SK-N-SH treated with all-trans-retinoic acid at 6 μM for 48 hours (cell line): ENCODE measurements around the gene MAP9.

Experiments
- ARNTL ChIP-seq: fragments of 450-650 bp; formaldehyde crosslinking; IDR thresholded peaks from 2 replicates; pipeline ENCODE4 v1.5.0; 2020; ENCODE audit warnings: low read depth, mild to moderate bottlenecking, moderate library complexity, borderline replicate concordance
- ESRRG ChIP-seq: fragments of 250-450 bp; sonication (Bioruptor Pico); IDR thresholded peaks from 2 replicates; pipeline ENCODE4 v1.6.1; 2021; ENCODE audit warnings: mild to moderate bottlenecking
- RARB ChIP-seq: fragments of 250-450 bp; sonication (Bioruptor Pico); IDR thresholded peaks from 2 replicates; pipeline ENCODE4 v1.8.0; 2021; ENCODE audit warnings: mild to moderate bottlenecking, moderate library complexity
- TCF4 ChIP-seq: fragments of 250-450 bp; sonication (Bioruptor Pico); IDR thresholded peaks from 2 replicates; pipeline ENCODE4 v1.8.0; 2021; ENCODE audit warnings: mild to moderate bottlenecking, moderate library complexity, borderline replicate concordance
- ZNF565 ChIP-seq: fragments of 450-650 bp; formaldehyde crosslinking; conservative IDR thresholded peaks from 2 replicates; pipeline ENCODE4 v1.5.0; 2020; ENCODE audit warnings: low read depth, mild to moderate bottlenecking, moderate library complexity
- ZNF70 ChIP-seq: fragments of 450-650 bp; formaldehyde crosslinking; IDR thresholded peaks from 2 replicates; pipeline ENCODE4 v1.5.0; 2020; ENCODE audit warnings: mild to moderate bottlenecking, moderate library complexity
- TF ChIP-seq, protein P1 (sequence below): fragments of 250-450 bp; sonication (Bioruptor Pico); IDR thresholded peaks from 2 replicates; pipeline ENCODE4 v1.5.0; 2020; ENCODE audit warnings: mild to moderate bottlenecking, moderate library complexity
- TF ChIP-seq, protein P2 (sequence below): fragments of 250-450 bp; sonication (Bioruptor Pico); IDR thresholded peaks from 2 replicates; pipeline ENCODE4 v1.5.1; 2020; ENCODE audit warnings: low read depth, mild to moderate bottlenecking, moderate library complexity
- TF ChIP-seq, protein P3 (sequence below): fragments of 250-450 bp; sonication (Bioruptor Pico); IDR thresholded peaks from 2 replicates; pipeline ENCODE4 v1.8.0; 2020; ENCODE audit warnings: mild to moderate bottlenecking, moderate library complexity, borderline replicate concordance
- TF ChIP-seq, protein P4 (sequence below): fragments of 250-450 bp; sonication (Bioruptor Pico); IDR thresholded peaks from 2 replicates; pipeline ENCODE4 v1.8.0; 2021; ENCODE audit warnings: low read depth, mild to moderate bottlenecking, moderate library complexity, borderline replicate concordance

DNA sequence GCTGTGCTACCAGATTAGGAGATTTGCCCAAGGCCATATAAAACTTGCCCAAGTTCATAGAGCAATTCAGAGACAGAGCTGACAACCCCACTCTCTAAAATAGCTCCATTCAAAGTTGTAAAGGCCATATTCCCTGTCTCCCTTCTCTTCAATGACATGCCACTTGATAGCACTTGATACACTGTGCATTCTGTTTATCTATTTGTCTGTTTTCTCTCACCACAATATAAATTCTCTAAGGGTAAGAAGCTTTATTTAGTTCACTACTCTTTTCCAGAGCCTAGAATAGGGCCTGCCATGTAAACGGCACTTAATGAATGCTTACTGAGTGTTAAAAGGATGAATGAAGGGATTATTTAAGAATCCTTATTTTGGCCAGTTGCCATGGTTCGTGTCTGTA, 24.1 kb upstream of the MAP9 start:
- no peak for TF ChIP-seq ZNF565
- no peak for TF ChIP-seq ESRRG
- TF ChIP-seq, protein P1, sequence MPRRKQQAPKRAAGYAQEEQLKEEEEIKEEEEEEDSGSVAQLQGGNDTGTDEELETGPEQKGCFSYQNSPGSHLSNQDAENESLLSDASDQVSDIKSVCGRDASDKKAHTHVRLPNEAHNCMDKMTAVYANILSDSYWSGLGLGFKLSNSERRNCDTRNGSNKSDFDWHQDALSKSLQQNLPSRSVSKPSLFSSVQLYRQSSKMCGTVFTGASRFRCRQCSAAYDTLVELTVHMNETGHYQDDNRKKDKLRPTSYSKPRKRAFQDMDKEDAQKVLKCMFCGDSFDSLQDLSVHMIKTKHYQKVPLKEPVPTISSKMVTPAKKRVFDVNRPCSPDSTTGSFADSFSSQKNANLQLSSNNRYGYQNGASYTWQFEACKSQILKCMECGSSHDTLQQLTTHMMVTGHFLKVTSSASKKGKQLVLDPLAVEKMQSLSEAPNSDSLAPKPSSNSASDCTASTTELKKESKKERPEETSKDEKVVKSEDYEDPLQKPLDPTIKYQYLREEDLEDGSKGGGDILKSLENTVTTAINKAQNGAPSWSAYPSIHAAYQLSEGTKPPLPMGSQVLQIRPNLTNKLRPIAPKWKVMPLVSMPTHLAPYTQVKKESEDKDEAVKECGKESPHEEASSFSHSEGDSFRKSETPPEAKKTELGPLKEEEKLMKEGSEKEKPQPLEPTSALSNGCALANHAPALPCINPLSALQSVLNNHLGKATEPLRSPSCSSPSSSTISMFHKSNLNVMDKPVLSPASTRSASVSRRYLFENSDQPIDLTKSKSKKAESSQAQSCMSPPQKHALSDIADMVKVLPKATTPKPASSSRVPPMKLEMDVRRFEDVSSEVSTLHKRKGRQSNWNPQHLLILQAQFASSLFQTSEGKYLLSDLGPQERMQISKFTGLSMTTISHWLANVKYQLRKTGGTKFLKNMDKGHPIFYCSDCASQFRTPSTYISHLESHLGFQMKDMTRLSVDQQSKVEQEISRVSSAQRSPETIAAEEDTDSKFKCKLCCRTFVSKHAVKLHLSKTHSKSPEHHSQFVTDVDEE (CRISPR knock-in tag), result no peak
- TF ChIP-seq TCF4, result no peak
- no peak for TF ChIP-seq ZNF70 (CRISPR knock-in tag)
- TF ChIP-seq, protein P2, sequence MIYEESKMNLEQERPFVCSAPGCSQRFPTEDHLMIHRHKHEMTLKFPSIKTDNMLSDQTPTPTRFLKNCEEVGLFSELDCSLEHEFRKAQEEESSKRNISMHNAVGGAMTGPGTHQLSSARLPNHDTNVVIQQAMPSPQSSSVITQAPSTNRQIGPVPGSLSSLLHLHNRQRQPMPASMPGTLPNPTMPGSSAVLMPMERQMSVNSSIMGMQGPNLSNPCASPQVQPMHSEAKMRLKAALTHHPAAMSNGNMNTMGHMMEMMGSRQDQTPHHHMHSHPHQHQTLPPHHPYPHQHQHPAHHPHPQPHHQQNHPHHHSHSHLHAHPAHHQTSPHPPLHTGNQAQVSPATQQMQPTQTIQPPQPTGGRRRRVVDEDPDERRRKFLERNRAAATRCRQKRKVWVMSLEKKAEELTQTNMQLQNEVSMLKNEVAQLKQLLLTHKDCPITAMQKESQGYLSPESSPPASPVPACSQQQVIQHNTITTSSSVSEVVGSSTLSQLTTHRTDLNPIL (CRISPR knock-in tag), result no peak
- no peak for TF ChIP-seq RARB (CRISPR knock-in tag)
- TF ChIP-seq, protein P3, sequence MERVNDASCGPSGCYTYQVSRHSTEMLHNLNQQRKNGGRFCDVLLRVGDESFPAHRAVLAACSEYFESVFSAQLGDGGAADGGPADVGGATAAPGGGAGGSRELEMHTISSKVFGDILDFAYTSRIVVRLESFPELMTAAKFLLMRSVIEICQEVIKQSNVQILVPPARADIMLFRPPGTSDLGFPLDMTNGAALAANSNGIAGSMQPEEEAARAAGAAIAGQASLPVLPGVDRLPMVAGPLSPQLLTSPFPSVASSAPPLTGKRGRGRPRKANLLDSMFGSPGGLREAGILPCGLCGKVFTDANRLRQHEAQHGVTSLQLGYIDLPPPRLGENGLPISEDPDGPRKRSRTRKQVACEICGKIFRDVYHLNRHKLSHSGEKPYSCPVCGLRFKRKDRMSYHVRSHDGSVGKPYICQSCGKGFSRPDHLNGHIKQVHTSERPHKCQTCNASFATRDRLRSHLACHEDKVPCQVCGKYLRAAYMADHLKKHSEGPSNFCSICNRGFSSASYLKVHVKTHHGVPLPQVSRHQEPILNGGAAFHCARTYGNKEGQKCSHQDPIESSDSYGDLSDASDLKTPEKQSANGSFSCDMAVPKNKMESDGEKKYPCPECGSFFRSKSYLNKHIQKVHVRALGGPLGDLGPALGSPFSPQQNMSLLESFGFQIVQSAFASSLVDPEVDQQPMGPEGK (CRISPR knock-in tag), result no peak
- TF ChIP-seq ARNTL (CRISPR knock-in tag), result no peak
- TF ChIP-seq, protein P4, sequence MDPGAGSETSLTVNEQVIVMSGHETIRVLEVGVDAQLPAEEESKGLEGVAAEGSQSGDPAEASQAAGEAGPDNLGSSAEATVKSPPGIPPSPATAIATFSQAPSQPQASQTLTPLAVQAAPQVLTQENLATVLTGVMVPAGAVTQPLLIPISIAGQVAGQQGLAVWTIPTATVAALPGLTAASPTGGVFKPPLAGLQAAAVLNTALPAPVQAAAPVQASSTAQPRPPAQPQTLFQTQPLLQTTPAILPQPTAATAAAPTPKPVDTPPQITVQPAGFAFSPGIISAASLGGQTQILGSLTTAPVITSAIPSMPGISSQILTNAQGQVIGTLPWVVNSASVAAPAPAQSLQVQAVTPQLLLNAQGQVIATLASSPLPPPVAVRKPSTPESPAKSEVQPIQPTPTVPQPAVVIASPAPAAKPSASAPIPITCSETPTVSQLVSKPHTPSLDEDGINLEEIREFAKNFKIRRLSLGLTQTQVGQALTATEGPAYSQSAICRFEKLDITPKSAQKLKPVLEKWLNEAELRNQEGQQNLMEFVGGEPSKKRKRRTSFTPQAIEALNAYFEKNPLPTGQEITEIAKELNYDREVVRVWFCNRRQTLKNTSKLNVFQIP (CRISPR knock-in tag), result no peak
